CD4-positive, alpha-beta memory T cell (primary cell): ENCODE results near the gene SP3. TPM values are rescaled to one million over a fixed set of nuclear protein-coding genes. Genes with fewer than 3 reads are reported as not detected.
"Not testable (repeated sequence)": the region's sequence is repeated elsewhere in the genome, so short reads cannot be mapped to it uniquely, and the experiment has no call there.

Experiments
- CTCF ChIA-PET: fragments of 350-600 bp; sonication (Branson Sonifier 250); formaldehyde crosslinking; loops from one replicate; lab custom pipeline; 2021; ENCODE audit warnings: inconsistent platforms; ENCODE audit not compliant: partially characterized antibody; lab: Charles Lee
- POLR2A ChIA-PET: fragments of 350-600 bp; sonication (Branson Sonifier 250); formaldehyde crosslinking; loops from one replicate; lab custom pipeline; 2021; ENCODE audit not compliant: partially characterized antibody; lab: Charles Lee
- DNase-seq, 5 donors: peaks; one replicate each; pipeline versions ENCODE4 v3.0.0 to v3.0.0-alpha.2; 2020 to 2022; ENCODE audit warnings: mixed read lengths in 1 of 5
- H3K27ac ChIP-seq: one replicate; pipeline ENCODE4 v1.7.0; 2013; ENCODE audit warnings: low read depth, low read length
- H3K27me3 ChIP-seq: 2 replicates; pipeline ENCODE4 v1.7.0; 2013; ENCODE audit warnings: mild to moderate bottlenecking, low read length, moderate library complexity; ENCODE audit not compliant: insufficient read depth
- H3K36me3 ChIP-seq: 2 replicates; pipeline ENCODE4 v1.7.0; 2013; ENCODE audit warnings: mild to moderate bottlenecking, low read length, moderate library complexity; ENCODE audit not compliant: insufficient read depth
- H3K4me1 ChIP-seq: 2 replicates; pipeline ENCODE4 v1.7.0; 2013; ENCODE audit warnings: mild to moderate bottlenecking, low read length, moderate library complexity; ENCODE audit not compliant: insufficient read depth
- H3K4me3 ChIP-seq, 2 donors: one replicate each; pipeline ENCODE4 v1.7.0; 2013; ENCODE audit warnings: low read length in 2 of 2, mild to moderate bottlenecking in 1 of 2
- H3K9me3 ChIP-seq, 2 donors: one replicate each; pipeline ENCODE4 v1.7.0; 2013; ENCODE audit warnings: low read length in 2 of 2, control low read depth in 1 of 2; ENCODE audit not compliant: control insufficient read depth in 1 of 2
- H3K27ac Mint-ChIP-seq, 7 donors: one replicate each; pipeline ENCODE4 v1.8.0; 2020 to 2021; ENCODE audit warnings: mixed read lengths in 7 of 7, mild to moderate bottlenecking in 6 of 7, inconsistent platforms in 3 of 7, moderate library complexity in 3 of 7
- H3K27me3 Mint-ChIP-seq, 2 donors: one replicate each; pipeline ENCODE4 v1.8.0; 2020 to 2021; ENCODE audit warnings: mixed read lengths in 2 of 2
- H3K36me3 Mint-ChIP-seq, 2 donors: one replicate each; pipeline ENCODE4 v1.8.0; 2020 to 2021; ENCODE audit warnings: mixed read lengths in 2 of 2, inconsistent platforms in 1 of 2, mild to moderate bottlenecking in 1 of 2
- H3K4me1 Mint-ChIP-seq, 4 donors: one replicate each; pipeline ENCODE4 v1.8.0; 2020 to 2021; ENCODE audit warnings: mixed read lengths in 4 of 4, mild to moderate bottlenecking in 1 of 4
- H3K4me3 Mint-ChIP-seq, 8 donors: one replicate each; pipeline ENCODE4 v1.8.0; 2020 to 2021; ENCODE audit warnings: mixed read lengths in 8 of 8, mild to moderate bottlenecking in 7 of 8, moderate library complexity in 6 of 8, inconsistent platforms in 3 of 8
- H3K9me3 Mint-ChIP-seq, 8 donors: one replicate each; pipeline ENCODE4 v1.8.0; 2020 to 2021; ENCODE audit warnings: mixed read lengths in 8 of 8, mild to moderate bottlenecking in 5 of 8, inconsistent platforms in 3 of 8, moderate library complexity in 1 of 8
- intact Hi-C: fragments of 100-400 bp; cut with micrococcal nuclease; formaldehyde crosslinking; loops from one replicate; pipeline ENCODE4 v1.15.1; 2023
- polyA plus RNA-seq, 2 donors: library from polyadenylated mRNA; unstranded; fragments of 300-500 nt; fragmentation: Illumina TruSeq; gene quantifications; one replicate each; pipeline ENCODE4 v1.2.3, GENCODE V29; 2021
- total RNA-seq, 2 experiments: library from RNA; stranded (reverse); gene quantifications; one replicate each; pipeline ENCODE4 v1.2.3, GENCODE V29; 2021

SP3 gene
- total and polyA plus RNA-seq, 4 experiments from 2014 or later, result 55.5 to 130 (median 100) TPM

DNA sequence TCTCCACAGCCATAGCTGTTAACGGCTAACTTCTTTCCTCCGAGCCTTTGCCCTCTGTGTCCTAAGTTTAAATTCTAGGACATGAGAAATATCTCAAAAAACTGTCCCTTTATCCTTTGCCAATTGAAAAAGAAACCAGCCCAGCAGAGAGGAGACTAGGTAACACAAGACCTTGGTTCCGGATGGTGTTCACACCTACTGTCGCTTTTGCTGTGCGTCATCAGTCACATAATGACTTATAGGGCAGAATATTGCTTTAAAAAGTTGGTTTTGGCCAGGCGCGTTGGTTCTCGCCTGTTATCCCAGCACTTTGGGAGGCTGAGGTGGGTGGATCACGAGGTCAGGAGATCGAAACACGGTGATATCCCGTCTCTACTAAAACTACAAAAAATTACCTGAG lies 66.2 kb downstream of the SP3 start:
- H3K27me3 ChIP-seq, result no peaks in the 10 kb centered on the region
- H3K9me3 ChIP-seq, result no peaks in the 10 kb centered on the region
- POLR2A ChIA-PET, result interaction anchor here (0.6 to 1.5 kb wide), 3 partner anchors 60 to 688 kb away, joined by 3 to 5 read pairs (median 3); no protein-coding TSS in a partner anchor
- H3K36me3 ChIP-seq, result no peaks in the 10 kb centered on the region
- peaks cover 0 to 3% of the 10 kb centered on the region in 2 donors for H3K36me3 Mint-ChIP-seq
- peak overlapping the region; percentile 34 to 77 (median 66) for H3K4me3 Mint-ChIP-seq
- CTCF ChIA-PET, result interaction anchor here (1.2 kb wide), 1 partner anchor 15 kb away, joined by 3 read pairs; no protein-coding TSS in a partner anchor
- no peak overlapping the region for H3K27ac ChIP-seq
- no peaks in the 10 kb centered on the region for H3K27me3 Mint-ChIP-seq
- H3K4me1 Mint-ChIP-seq, result peaks cover 13 to 27% (median 19%) of the 10 kb centered on the region in 4 donors
- DNase-seq, result peak in 1 of 5 donors; percentile 50
- H3K9me3 Mint-ChIP-seq, result peaks cover 0 to 2% (median 0%) of the 10 kb centered on the region in 8 donors
- H3K4me3 ChIP-seq, result no peak overlapping the region
- intact Hi-C loops, result no loop called here
- H3K4me1 ChIP-seq, result no peaks in the 10 kb centered on the region
- peak overlapping the region; percentile 0 to 58 (median 30) for H3K27ac Mint-ChIP-seq

- no peak for DNase-seq
- no peaks in the 10 kb centered on the region for H3K36me3 ChIP-seq
- H3K27me3 ChIP-seq, result no peaks in the 10 kb centered on the region
- no peak overlapping the region for H3K27ac ChIP-seq
- H3K4me1 Mint-ChIP-seq, result peaks cover 13 to 27% (median 19%) of the 10 kb centered on the region in 4 donors
- H3K4me1 ChIP-seq, result no peaks in the 10 kb centered on the region
- peak overlapping the region in 2 of 8 donors; percentile 68 to 72 for H3K4me3 Mint-ChIP-seq
- intact Hi-C loops, result no loop called here
- peak overlapping the region in 2 of 7 donors; percentile 25 to 36 for H3K27ac Mint-ChIP-seq
- peaks cover 0 to 1% of the 10 kb centered on the region in 2 donors for H3K36me3 Mint-ChIP-seq
- no peaks in the 10 kb centered on the region for H3K9me3 ChIP-seq
- H3K4me3 ChIP-seq, result no peak overlapping the region
- ChIA-PET CTCF (interaction anchor here (1.0 kb wide), 1 partner anchor 9 kb away, joined by 3 read pairs; no protein-coding TSS in a partner anchor), POLR2A (interaction anchor here (1.2 to 1.5 kb wide), 2 partner anchors 61 to 64 kb away, joined by 3 to 5 read pairs; no protein-coding TSS in a partner anchor)
- H3K27me3 Mint-ChIP-seq, result no peaks in the 10 kb centered on the region
- peaks cover 0 to 2% (median 0%) of the 10 kb centered on the region in 8 donors for H3K9me3 Mint-ChIP-seq
These were observed 67.0 kb downstream of the SP3 start for GRCh38 chr2:173898178-173898668.

- Mint-ChIP-seq H3K36me3 (peaks cover 1 to 3% of the 10 kb centered on the region in 2 donors), H3K27me3 (peaks cover 7% of the 10 kb centered on the region in 2 donors), H3K9me3 (peaks cover 0 to 6% (median 2%) of the 10 kb centered on the region in 8 donors), H3K4me3 (no peak overlapping the region), H3K4me1 (peaks cover 17 to 36% (median 27%) of the 10 kb centered on the region in 4 donors), H3K27ac (no peak overlapping the region)
- intact Hi-C loops, result no loop called here
- H3K4me1 ChIP-seq, result peaks cover 4% of the 10 kb centered on the region
- ChIA-PET POLR2A (no interaction called here), CTCF (no interaction called here)
- H3K9me3 ChIP-seq, result no peaks in the 10 kb centered on the region
- DNase-seq, result no peak
- H3K27ac ChIP-seq, result no peak overlapping the region
- H3K36me3 ChIP-seq, result no peaks in the 10 kb centered on the region
- H3K27me3 ChIP-seq, result no peaks in the 10 kb centered on the region
- H3K4me3 ChIP-seq, result no peak overlapping the region
These were observed 68.4 kb downstream of the SP3 start for GRCh38 chr2:173896755-173897154.

DNA sequence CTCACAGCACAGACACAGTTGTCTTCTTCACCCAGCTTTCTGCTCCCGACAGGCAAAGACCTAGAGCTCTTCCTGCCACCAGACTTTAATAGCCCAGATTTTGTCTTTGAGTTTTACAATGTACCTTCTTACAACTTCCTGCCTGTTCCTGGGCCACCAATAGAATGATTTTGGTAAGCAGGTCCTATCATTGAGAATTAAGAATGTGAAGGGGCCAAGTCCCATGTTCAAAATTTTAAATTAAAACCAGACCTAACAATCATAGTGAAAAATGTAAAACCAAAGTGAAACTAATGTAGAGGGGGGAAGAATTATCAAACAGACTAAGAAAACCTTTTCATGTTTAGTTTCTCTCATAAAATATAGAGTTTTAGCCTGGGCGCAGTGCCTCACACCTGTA lies 72.8 kb downstream of the SP3 start:
- H3K4me3 Mint-ChIP-seq, result peak overlapping the region in 7 of 8 donors; percentile 61 to 82 (median 72)
- H3K27ac Mint-ChIP-seq, result peak overlapping the region in 1 of 7 donors; percentile 19

GRCh38 chr2:173891315-173892037 lies 73.7 kb downstream of the SP3 start:
- peaks cover 13 to 22% of the 10 kb centered on the region in 2 donors for H3K27me3 Mint-ChIP-seq
- Histone ChIP-seq H3K4me3 (no peak overlapping the region), H3K9me3 (no peaks in the 10 kb centered on the region), H3K36me3 (no peaks in the 10 kb centered on the region), H3K27me3 (no peaks in the 10 kb centered on the region), H3K4me1 (peaks cover 5% of the 10 kb centered on the region), H3K27ac (no peak overlapping the region)
- peak overlapping the region in 1 of 8 donors; percentile 72 for H3K4me3 Mint-ChIP-seq
- DNase-seq, result no peak
- POLR2A ChIA-PET, result no interaction called here
- H3K36me3 Mint-ChIP-seq, result peaks cover 3 to 16% of the 10 kb centered on the region in 2 donors
- intact Hi-C loops, result no loop called here
- H3K27ac Mint-ChIP-seq, result no peak overlapping the region
- H3K9me3 Mint-ChIP-seq, result peaks cover 4 to 38% (median 27%) of the 10 kb centered on the region in 8 donors
- CTCF ChIA-PET, result no interaction called here
- H3K4me1 Mint-ChIP-seq, result peaks cover 4 to 11% (median 10%) of the 10 kb centered on the region in 4 donors

More for the DNA sequence above, 72.8 kb downstream of the SP3 start:
- Mint-ChIP-seq H3K9me3 (peaks cover 4 to 33% (median 27%) of the 10 kb centered on the region in 8 donors), H3K36me3 (peaks cover 3 to 16% of the 10 kb centered on the region in 2 donors), H3K27me3 (peaks cover 13 to 22% of the 10 kb centered on the region in 2 donors), H3K4me1 (peaks cover 6 to 13% (median 10%) of the 10 kb centered on the region in 4 donors)
- Histone ChIP-seq H3K4me1 (peaks cover 5% of the 10 kb centered on the region), H3K27ac (no peak overlapping the region), H3K27me3 (no peaks in the 10 kb centered on the region), H3K36me3 (no peaks in the 10 kb centered on the region), H3K9me3 (no peaks in the 10 kb centered on the region), H3K4me3 (no peak overlapping the region)
- intact Hi-C loops, result no loop called here
- POLR2A ChIA-PET, result no interaction called here
- CTCF ChIA-PET, result no interaction called here
- DNase-seq, result no peak

- peaks cover 4 to 11% (median 10%) of the 10 kb centered on the region in 4 donors for H3K4me1 Mint-ChIP-seq
- H3K4me3 ChIP-seq, intact Hi-C loops, H3K27me3 ChIP-seq, CTCF ChIA-PET, H3K27ac Mint-ChIP-seq, POLR2A ChIA-PET, H3K4me1 ChIP-seq, H3K36me3 ChIP-seq, H3K27ac ChIP-seq, DNase-seq, H3K9me3 ChIP-seq, H3K4me3 Mint-ChIP-seq: not testable (repeated sequence)
- H3K9me3 Mint-ChIP-seq, result peaks cover 6 to 38% (median 27%) of the 10 kb centered on the region in 8 donors
- peaks cover 3 to 16% of the 10 kb centered on the region in 2 donors for H3K36me3 Mint-ChIP-seq
- H3K27me3 Mint-ChIP-seq, result peaks cover 16 to 22% of the 10 kb centered on the region in 2 donors
These were observed 75.7 kb downstream of the SP3 start for GRCh38 chr2:173889464-173889863.

GRCh38 chr2:173886613-173887012 lies 78.6 kb downstream of the SP3 start:
- Histone ChIP-seq H3K4me3 (no peak overlapping the region), H3K36me3 (no peaks in the 10 kb centered on the region), H3K9me3 (no peaks in the 10 kb centered on the region), H3K27me3 (no peaks in the 10 kb centered on the region), H3K4me1 (no peaks in the 10 kb centered on the region), H3K27ac (no peak overlapping the region)
- DNase-seq, result no peak
- ChIA-PET CTCF (no interaction called here), POLR2A (no interaction called here)
- Mint-ChIP-seq H3K27ac (no peak overlapping the region), H3K4me1 (peaks cover 0 to 2% (median under 1%) of the 10 kb centered on the region in 4 donors), H3K4me3 (no peak overlapping the region), H3K27me3 (peaks cover 8 to 14% of the 10 kb centered on the region in 2 donors), H3K9me3 (peaks cover 6 to 37% (median 23%) of the 10 kb centered on the region in 8 donors), H3K36me3 (peaks cover 1 to 11% of the 10 kb centered on the region in 2 donors)
- intact Hi-C loops, result no loop called here
